Vagina (tissue), 2 donors: ENCODE results near the gene RPF1. TPM values are rescaled to one million over a fixed set of nuclear protein-coding genes. Genes with fewer than 3 reads are reported as not detected.
"Not testable (repeated sequence)": the region's sequence is repeated elsewhere in the genome, so short reads cannot be mapped to it uniquely, and the experiment has no call there.

Source experiments
- DNase-seq, 2 donors: peaks; one replicate each; pipeline ENCODE4 v3.0.0-alpha.2; 2017; ENCODE audit errors: extremely low spot score in 2 of 2
- H3K27ac ChIP-seq: fragments of 200-600 bp; sonication (generic); one replicate; pipeline ENCODE4 v1.5.1; 2019
- H3K27me3 ChIP-seq: fragments of 200-600 bp; sonication (generic); one replicate; pipeline ENCODE4 v1.5.1; 2019
- H3K36me3 ChIP-seq, 2 donors: fragments of 200-600 bp; sonication (generic); one replicate each; pipeline ENCODE4 v1.5.1; 2017 to 2019
- H3K4me1 ChIP-seq: fragments of 200-600 bp; sonication (generic); one replicate; pipeline ENCODE4 v1.5.1; 2019
- H3K4me3 ChIP-seq, 2 donors: fragments of 200-600 bp; sonication (generic); 1 replicate in 1 of 2; 2 replicates in 1 of 2; pipeline ENCODE4 v1.5.1; 2016 to 2019
- H3K9me3 ChIP-seq: fragments of 200-600 bp; sonication (generic); one replicate; pipeline ENCODE4 v1.5.1; 2019
- CTCF ChIP-seq, 3 experiments: fragments of 450-650 bp in 2 of 3; fragments of 200-600 bp in 1 of 3; sonication (generic) in 1 of 3; IDR thresholded peaks; one replicate each; pipeline ENCODE4 v1.5.1; 2017 to 2019; ENCODE audit warnings: antibody characterized with exemption in 3 of 3, mild to moderate bottlenecking in 2 of 3, moderate library complexity in 2 of 3
- POLR2A ChIP-seq, 2 donors: fragments of 450-650 bp; IDR thresholded peaks; one replicate each; pipeline ENCODE4 v1.6.1; 2017; ENCODE audit warnings: antibody characterized with exemption in 2 of 2, mild to moderate bottlenecking in 2 of 2, moderate library complexity in 2 of 2
- POLR2AphosphoS5 ChIP-seq, 2 donors: sonication (generic); formaldehyde crosslinking; IDR thresholded peaks; one replicate each; pipeline ENCODE4 v1.9.0; 2017; ENCODE audit warnings: antibody characterized with exemption in 2 of 2, mild to moderate bottlenecking in 2 of 2, low read depth in 1 of 2; ENCODE audit not compliant: insufficient read depth in 1 of 2
- intact Hi-C: fragments of 100-400 bp; cut with DNase I; formaldehyde crosslinking; loops from one replicate; pipeline ENCODE4 v1.15.1; 2023
- total RNA-seq: library from RNA; depleted of rRNA; stranded (reverse); fragments of >200 nt; gene quantifications from one replicate; pipeline ENCODE4 v1.2.3, GENCODE V29; 2016

Gene RPF1
- total RNA-seq, 1 donor from 2014 or later = 23.8 TPM

GRCh38 chr1:84434801-84435549 is 44.1 kb upstream of the RPF1 start:
- no peaks in the 10 kb centered on the region for H3K9me3 ChIP-seq
- intact Hi-C loops = loop anchor here (5.0 to 10.0 kb wide), 2 partner anchors 320 to 503 kb away; no protein-coding TSS in a partner anchor
- no peak overlapping the region for H3K27ac ChIP-seq

GRCh38 chr1:84436876-84437655 is 42.0 kb upstream of the RPF1 start:
- intact Hi-C loops = loop anchor here (10.0 kb wide), 1 partner anchor 318 kb away; no protein-coding TSS in a partner anchor
- no peak for DNase-seq
- H3K9me3 ChIP-seq = no peaks in the 10 kb centered on the region
- no peaks in the 10 kb centered on the region for H3K27me3 ChIP-seq
- TF ChIP-seq POLR2AphosphoS5 (IDR thresholded peaks at IDR 0.05; ENCODE audit: insufficient read depth in 1 of 2, low read depth in 1 of 2) (no peak), POLR2A (IDR thresholded peaks at IDR 0.05) (no peak), CTCF (IDR thresholded peaks at IDR 0.05) (no peak)
- H3K4me3 ChIP-seq = no peak overlapping the region
- no peaks in the 10 kb centered on the region for H3K4me1 ChIP-seq
- no peak overlapping the region for H3K27ac ChIP-seq
- H3K36me3 ChIP-seq = no peaks in the 10 kb centered on the region

More at GRCh38 chr1:84434801-84435549, 44.1 kb upstream of the RPF1 start:
- Histone ChIP-seq H3K4me3 (no peak overlapping the region), H3K36me3 (no peaks in the 10 kb centered on the region), H3K27me3 (no peaks in the 10 kb centered on the region), H3K4me1 (no peaks in the 10 kb centered on the region)
- no peak for DNase-seq
- TF ChIP-seq CTCF (IDR thresholded peaks at IDR 0.05) (no peak), POLR2A (IDR thresholded peaks at IDR 0.05) (no peak), POLR2AphosphoS5 (IDR thresholded peaks at IDR 0.05; ENCODE audit: insufficient read depth in 1 of 2, low read depth in 1 of 2) (no peak)

GRCh38 chr1:84442256-84442655 is 36.8 kb upstream of the RPF1 start:
- H3K27ac ChIP-seq = no peak overlapping the region
- no peak for DNase-seq
- peak in 1 of 2 donors; percentile 21 for TF ChIP-seq POLR2AphosphoS5 (IDR thresholded peaks at IDR 0.05; ENCODE audit: insufficient read depth in 1 of 2, low read depth in 1 of 2)
- TF ChIP-seq CTCF (IDR thresholded peaks at IDR 0.05) = peak; percentile 42 to 72 (median 44)
- no peak for TF ChIP-seq POLR2A (IDR thresholded peaks at IDR 0.05)
- no peak overlapping the region for H3K4me3 ChIP-seq
- no peaks in the 10 kb centered on the region for H3K27me3 ChIP-seq
- H3K4me1 ChIP-seq = no peaks in the 10 kb centered on the region
- H3K9me3 ChIP-seq = no peaks in the 10 kb centered on the region
- intact Hi-C loops = loop anchor here (10.0 kb wide), 1 partner anchor 183 kb away; no protein-coding TSS in a partner anchor
- H3K36me3 ChIP-seq = no peaks in the 10 kb centered on the region

- intact Hi-C loops = loop anchor here (10.0 kb wide), 1 partner anchor 182 kb away; no protein-coding TSS in a partner anchor
- not testable (repeated sequence) for H3K36me3 ChIP-seq, H3K27ac ChIP-seq, H3K9me3 ChIP-seq, H3K4me3 ChIP-seq, H3K27me3 ChIP-seq, H3K4me1 ChIP-seq, DNase-seq
These were observed 36.1 kb upstream of the RPF1 start for GRCh38 chr1:84442747-84443646.

- not testable (repeated sequence) for H3K27me3 ChIP-seq, H3K4me1 ChIP-seq, H3K36me3 ChIP-seq, DNase-seq, H3K4me3 ChIP-seq, H3K27ac ChIP-seq, H3K9me3 ChIP-seq
- intact Hi-C loops = loop anchor here (10.0 kb wide), 1 partner anchor 176 kb away; no protein-coding TSS in a partner anchor
These were observed 30.4 kb upstream of the RPF1 start for GRCh38 chr1:84448704-84449103.
